Measurements from ENCODE around the gene ACSF3. TPM values are rescaled to one million over a fixed set of nuclear protein-coding genes. Genes with fewer than 3 reads are reported as not detected.

ACSF3 gene
- total RNA-seq, 1 donor: 20.7 TPM

GRCh38 chr16:89175280-89176146 is 81.9 kb downstream of the ACSF3 start:
- H3K4me3 ChIP-seq (ENCODE audit: low read depth, low read length): no peak overlapping the region
- no peak for TF ChIP-seq CTCF (IDR thresholded peaks at IDR 0.05; ENCODE audit: insufficient read depth, low read depth, low read length)
- no peak for DNase-seq (ENCODE audit: low read depth)

GRCh38 chr16:89176147-89176690 is 82.6 kb downstream of the ACSF3 start:
- H3K4me3 ChIP-seq (ENCODE audit: low read depth, low read length): no peak overlapping the region
- no peak for TF ChIP-seq CTCF (IDR thresholded peaks at IDR 0.05; ENCODE audit: insufficient read depth, low read depth, low read length)
- no peak for DNase-seq (ENCODE audit: low read depth)

GRCh38 chr16:89176717-89177116 is 83.1 kb downstream of the ACSF3 start:
- H3K4me3 ChIP-seq (ENCODE audit: low read depth, low read length): no peak overlapping the region
- TF ChIP-seq CTCF (IDR thresholded peaks at IDR 0.05; ENCODE audit: insufficient read depth, low read depth, low read length): no peak
- no peak for DNase-seq (ENCODE audit: low read depth)

- no peak for TF ChIP-seq CTCF (IDR thresholded peaks at IDR 0.05; ENCODE audit: insufficient read depth, low read depth, low read length)
- H3K4me3 ChIP-seq (ENCODE audit: low read depth, low read length): no peak overlapping the region
- DNase-seq (ENCODE audit: low read depth): no peak
Observed at GRCh38 chr16:89177501-89177900, 83.8 kb downstream of the ACSF3 start.

- H3K4me3 ChIP-seq (ENCODE audit: low read depth, low read length): no peak overlapping the region
- no peak for DNase-seq (ENCODE audit: low read depth)
- TF ChIP-seq CTCF (IDR thresholded peaks at IDR 0.05; ENCODE audit: insufficient read depth, low read depth, low read length): no peak
Observed at GRCh38 chr16:89178453-89179147, 84.9 kb downstream of the ACSF3 start.

GRCh38 chr16:89179148-89179484 is 85.5 kb downstream of the ACSF3 start:
- DNase-seq (ENCODE audit: low read depth): no peak
- no peak for TF ChIP-seq CTCF (IDR thresholded peaks at IDR 0.05; ENCODE audit: insufficient read depth, low read depth, low read length)
- no peak overlapping the region for H3K4me3 ChIP-seq (ENCODE audit: low read depth, low read length)

Data from fibroblast of villous mesenchyme (primary cell).